ENCODE results near the gene ALKBH1. TPM values are rescaled to one million over a fixed set of nuclear protein-coding genes. Genes with fewer than 3 reads are reported as not detected.

ALKBH1 gene
- total RNA-seq, 3 donors from 2014 or later (not counting 1 experiment from before 2014, with no cell fraction given), result 3.6 to 10.2 (median 7.1) TPM

- Mint-ChIP-seq H3K4me1 (peaks cover 0 to 5% of the 10 kb centered on the region in 2 donors), H3K9me3 (no peaks in the 10 kb centered on the region), H3K4me3 (no peak overlapping the region), H3K27ac (peak overlapping the region; percentile 6 to 41), H3K27me3 (ENCODE audit: low read depth in 2 of 2) (no peaks in the 10 kb centered on the region), H3K36me3 (peaks cover 35% of the 10 kb centered on the region)
- WGBS (ENCODE audit: insufficient coverage), result 100% methylated on average over 1 of the region's 3 CpGs
- no peak for DNase-seq
- intact Hi-C loops (cut with micrococcal nuclease), result no loop called here
- ATAC-seq, result no peak
- no peak overlapping the region for H3K27ac ChIP-seq (ENCODE audit: low read length)
- no peaks in the 10 kb centered on the region for H3K4me1 ChIP-seq (ENCODE audit: control insufficient read depth, insufficient read depth, low read length)
- peaks cover 95% of the 10 kb centered on the region for H3K36me3 ChIP-seq (ENCODE audit: control insufficient read depth, insufficient read depth, low read length)
- TF ChIP-seq, protein P1, sequence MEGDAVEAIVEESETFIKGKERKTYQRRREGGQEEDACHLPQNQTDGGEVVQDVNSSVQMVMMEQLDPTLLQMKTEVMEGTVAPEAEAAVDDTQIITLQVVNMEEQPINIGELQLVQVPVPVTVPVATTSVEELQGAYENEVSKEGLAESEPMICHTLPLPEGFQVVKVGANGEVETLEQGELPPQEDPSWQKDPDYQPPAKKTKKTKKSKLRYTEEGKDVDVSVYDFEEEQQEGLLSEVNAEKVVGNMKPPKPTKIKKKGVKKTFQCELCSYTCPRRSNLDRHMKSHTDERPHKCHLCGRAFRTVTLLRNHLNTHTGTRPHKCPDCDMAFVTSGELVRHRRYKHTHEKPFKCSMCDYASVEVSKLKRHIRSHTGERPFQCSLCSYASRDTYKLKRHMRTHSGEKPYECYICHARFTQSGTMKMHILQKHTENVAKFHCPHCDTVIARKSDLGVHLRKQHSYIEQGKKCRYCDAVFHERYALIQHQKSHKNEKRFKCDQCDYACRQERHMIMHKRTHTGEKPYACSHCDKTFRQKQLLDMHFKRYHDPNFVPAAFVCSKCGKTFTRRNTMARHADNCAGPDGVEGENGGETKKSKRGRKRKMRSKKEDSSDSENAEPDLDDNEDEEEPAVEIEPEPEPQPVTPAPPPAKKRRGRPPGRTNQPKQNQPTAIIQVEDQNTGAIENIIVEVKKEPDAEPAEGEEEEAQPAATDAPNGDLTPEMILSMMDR (IDR thresholded peaks at IDR 0.05), result no peak
- H3K4me3 ChIP-seq (ENCODE audit: low read length), result no peak overlapping the region
- no peaks in the 10 kb centered on the region for H3K9me3 ChIP-seq (ENCODE audit: control insufficient read depth, insufficient read depth, low read length)
- H3K27me3 ChIP-seq (ENCODE audit: control insufficient read depth, insufficient read depth, low read length), result no peaks in the 10 kb centered on the region
Observed at GRCh38 chr14:77730976-77731497, 23.2 kb upstream of the ALKBH1 start.

DNA sequence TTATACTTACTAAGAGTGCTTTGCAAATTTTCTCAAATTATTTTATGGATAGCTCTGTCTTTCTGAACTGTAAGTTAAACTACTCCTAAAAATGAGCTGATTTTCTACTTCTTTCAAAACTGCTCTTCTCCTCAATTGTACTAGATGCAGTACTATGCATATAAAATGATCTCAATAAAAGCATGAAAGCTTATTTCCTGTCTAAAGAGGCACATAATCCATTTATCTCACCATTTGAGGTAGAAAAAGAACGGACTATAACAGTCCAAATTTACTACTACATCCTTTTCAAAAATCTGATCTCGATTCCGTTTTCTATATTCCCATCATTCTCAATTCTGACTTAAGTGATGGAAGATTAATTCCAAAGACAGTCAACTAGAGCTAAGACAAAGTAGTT, 14.5 kb upstream of the ALKBH1 start:
- no peak overlapping the region for H3K4me3 Mint-ChIP-seq
- H3K4me3 ChIP-seq (ENCODE audit: low read length), result no peak overlapping the region
- no peak overlapping the region for H3K27ac ChIP-seq (ENCODE audit: low read length)
- H3K27me3 ChIP-seq (ENCODE audit: control insufficient read depth, insufficient read depth, low read length), result no peaks in the 10 kb centered on the region
- H3K9me3 Mint-ChIP-seq, result no peaks in the 10 kb centered on the region
- no peaks in the 10 kb centered on the region for H3K4me1 ChIP-seq (ENCODE audit: control insufficient read depth, insufficient read depth, low read length)
- peaks cover 0 to 4% of the 10 kb centered on the region in 2 donors for H3K4me1 Mint-ChIP-seq
- peaks cover 13% of the 10 kb centered on the region for H3K36me3 Mint-ChIP-seq
- DNase-seq (no peak), ATAC-seq (no peak)
- H3K36me3 ChIP-seq (ENCODE audit: control insufficient read depth, insufficient read depth, low read length), result peaks cover 80% of the 10 kb centered on the region
- peak overlapping the region; percentile 42 to 43 for H3K27ac Mint-ChIP-seq
- no peaks in the 10 kb centered on the region for H3K9me3 ChIP-seq (ENCODE audit: control insufficient read depth, insufficient read depth, low read length)
- 100% methylated on average over 1 of the region's 3 CpGs for WGBS (ENCODE audit: insufficient coverage)
- TF ChIP-seq, protein P1 (IDR thresholded peaks at IDR 0.05), result no peak
- intact Hi-C loops (cut with micrococcal nuclease), result no loop called here
- no peaks in the 10 kb centered on the region for H3K27me3 Mint-ChIP-seq (ENCODE audit: low read depth in 2 of 2)

- 100% methylated on average over 5 of the region's 5 CpGs for WGBS (ENCODE audit: insufficient coverage)
- TF ChIP-seq, protein P1 (IDR thresholded peaks at IDR 0.05), result no peak
- no peak overlapping the region for H3K27ac ChIP-seq (ENCODE audit: low read length)
- H3K27ac Mint-ChIP-seq, result no peak overlapping the region
- no peaks in the 10 kb centered on the region for H3K27me3 ChIP-seq (ENCODE audit: control insufficient read depth, insufficient read depth, low read length)
- peaks cover 10% of the 10 kb centered on the region for H3K36me3 Mint-ChIP-seq
- H3K9me3 ChIP-seq (ENCODE audit: control insufficient read depth, insufficient read depth, low read length), result no peaks in the 10 kb centered on the region
- no peak for DNase-seq
- H3K4me1 Mint-ChIP-seq, result peaks cover 0 to 4% of the 10 kb centered on the region in 2 donors
- intact Hi-C loops (cut with micrococcal nuclease), result no loop called here
- H3K4me3 ChIP-seq (ENCODE audit: low read length), result no peak overlapping the region
- H3K27me3 Mint-ChIP-seq (ENCODE audit: low read depth in 2 of 2), result no peaks in the 10 kb centered on the region
- no peak for ATAC-seq
- H3K4me1 ChIP-seq (ENCODE audit: control insufficient read depth, insufficient read depth, low read length), result no peaks in the 10 kb centered on the region
- no peak overlapping the region for H3K4me3 Mint-ChIP-seq
- peaks cover 76% of the 10 kb centered on the region for H3K36me3 ChIP-seq (ENCODE audit: control insufficient read depth, insufficient read depth, low read length)
- no peaks in the 10 kb centered on the region for H3K9me3 Mint-ChIP-seq
Observed at GRCh38 chr14:77721437-77721836, 13.6 kb upstream of the ALKBH1 start.
